Mucosa of descending colon (tissue), 3 donors: Measurements from ENCODE around the gene SIAH2. TPM values are rescaled to one million over a fixed set of nuclear protein-coding genes. Genes with fewer than 3 reads are reported as not detected.
A peak's percentile ranks its signal among the peaks of the same experiment; 100 is the strongest.

Source experiments
- ATAC-seq: fragments of 200-7000 bp; cut with Tn5 transposase; one replicate; pipeline ENCODE4 v1.9.1; 2020; ENCODE audit warnings: mild to moderate bottlenecking, moderate library complexity
- DNase-seq, 3 donors: peaks; one replicate each; pipeline ENCODE4 v3.0.0-alpha.2; 2020
- H3K36me3 ChIP-seq: fragments of 200-600 bp; one replicate; pipeline ENCODE4 v1.8.0; 2021; ENCODE audit warnings: low read depth, mild to moderate bottlenecking
- H3K4me1 ChIP-seq: fragments of 200-600 bp; one replicate; pipeline ENCODE4 v1.8.0; 2021; ENCODE audit warnings: low read depth, mild to moderate bottlenecking
- H3K4me3 ChIP-seq: fragments of 200-600 bp; one replicate; pipeline ENCODE4 v1.8.0; 2021; ENCODE audit warnings: mild to moderate bottlenecking
- H3K9me3 ChIP-seq: fragments of 200-600 bp; one replicate; pipeline ENCODE4 v1.8.0; 2021; ENCODE audit warnings: mild to moderate bottlenecking
- intact Hi-C, 2 donors: fragments of 100-400 bp; cut with DNase I in 1 of 2; cut with micrococcal nuclease in 1 of 2; formaldehyde crosslinking; loops; one replicate each; pipeline versions ENCODE4 v1.11.0 to v1.11.1; 2022; cut with DNase I, micrococcal nuclease
- total RNA-seq, 3 donors: library from RNA; stranded (reverse); fragmentation: NEBNext Ultra II Directional in 2 of 3; extraction: Animal tissue kit (Norgen Biotek cat#: 25700) in 2 of 3; gene quantifications; one replicate each; pipeline versions ENCODE4 v1.2.1 to v1.2.4, GENCODE V29; 2021 to 2023
- TF ChIP-seq, protein P1 (sequence below): fragments of 200-600 bp; IDR thresholded peaks from one replicate; pipeline ENCODE4 v1.8.0; 2022; ENCODE audit warnings: antibody characterized with exemption, mild to moderate bottlenecking
- donor health status: DM: no; HTN: no; CAD: no; lungs with moderate emphysema.
- donor health status: DM: no; HTN: no; CAD: no.
- donor health status: DM: no; HTN: yes; CAD: no.

SIAH2 gene
- total RNA-seq, 3 donors from 2014 or later, result 17.2 to 31.8 (median 23.5) TPM

DNA sequence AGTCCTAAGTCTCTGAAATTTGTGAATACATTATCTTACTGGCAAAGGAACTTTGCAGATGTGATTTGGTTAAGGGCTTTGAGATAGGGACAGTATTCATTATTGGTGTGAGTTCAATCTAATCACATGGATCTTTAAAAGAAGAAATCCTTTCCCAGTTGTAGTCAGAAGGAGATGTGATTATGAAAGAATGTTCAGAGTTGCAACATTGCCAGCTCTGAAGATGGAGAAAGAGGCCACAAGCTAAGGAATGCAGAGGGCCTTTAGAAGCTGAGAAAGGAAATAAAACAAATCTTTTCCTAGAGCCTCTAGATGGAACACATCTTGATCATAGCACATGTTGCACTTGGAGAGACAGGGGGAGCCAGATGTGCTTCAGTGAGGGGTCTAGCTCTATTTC lies 27.7 kb upstream of the SIAH2 start:
- TF ChIP-seq, protein P1, sequence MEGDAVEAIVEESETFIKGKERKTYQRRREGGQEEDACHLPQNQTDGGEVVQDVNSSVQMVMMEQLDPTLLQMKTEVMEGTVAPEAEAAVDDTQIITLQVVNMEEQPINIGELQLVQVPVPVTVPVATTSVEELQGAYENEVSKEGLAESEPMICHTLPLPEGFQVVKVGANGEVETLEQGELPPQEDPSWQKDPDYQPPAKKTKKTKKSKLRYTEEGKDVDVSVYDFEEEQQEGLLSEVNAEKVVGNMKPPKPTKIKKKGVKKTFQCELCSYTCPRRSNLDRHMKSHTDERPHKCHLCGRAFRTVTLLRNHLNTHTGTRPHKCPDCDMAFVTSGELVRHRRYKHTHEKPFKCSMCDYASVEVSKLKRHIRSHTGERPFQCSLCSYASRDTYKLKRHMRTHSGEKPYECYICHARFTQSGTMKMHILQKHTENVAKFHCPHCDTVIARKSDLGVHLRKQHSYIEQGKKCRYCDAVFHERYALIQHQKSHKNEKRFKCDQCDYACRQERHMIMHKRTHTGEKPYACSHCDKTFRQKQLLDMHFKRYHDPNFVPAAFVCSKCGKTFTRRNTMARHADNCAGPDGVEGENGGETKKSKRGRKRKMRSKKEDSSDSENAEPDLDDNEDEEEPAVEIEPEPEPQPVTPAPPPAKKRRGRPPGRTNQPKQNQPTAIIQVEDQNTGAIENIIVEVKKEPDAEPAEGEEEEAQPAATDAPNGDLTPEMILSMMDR, result no peak
- Histone ChIP-seq H3K36me3 (no peaks in the 10 kb centered on the region), H3K4me3 (no peak overlapping the region), H3K4me1 (no peaks in the 10 kb centered on the region), H3K9me3 (no peaks in the 10 kb centered on the region)
- intact Hi-C loops, result loop anchor here in 1 of 2 donors (10.0 kb wide), 1 partner anchor 74 kb away; no protein-coding TSS in a partner anchor
- DNase-seq (no peak), ATAC-seq (no peak)

DNA sequence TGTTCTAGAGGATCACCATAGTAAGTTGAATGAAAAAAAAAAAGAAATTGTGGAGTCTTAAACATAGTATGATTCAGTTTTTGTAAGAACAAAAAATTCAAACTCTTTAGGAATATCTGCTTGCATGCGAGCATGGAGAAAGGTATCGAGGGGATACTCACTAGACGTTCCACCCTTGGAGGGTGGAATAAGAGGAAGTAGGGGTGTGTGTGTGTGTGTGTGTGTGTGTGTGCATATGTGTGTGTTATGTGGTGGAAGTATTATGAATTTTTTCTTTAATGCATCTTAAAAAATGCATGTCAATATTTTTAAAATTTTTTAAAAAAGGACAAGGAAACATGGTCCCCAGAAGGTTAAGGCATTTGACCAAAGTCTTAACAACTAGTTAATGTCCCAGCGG lies 26.5 kb upstream of the SIAH2 start:
- intact Hi-C loops, result loop anchor here (5.0 to 10.0 kb wide), 2 partner anchors 355 to 358 kb away; no protein-coding TSS in a partner anchor
- TF ChIP-seq, protein P1, result no peak
- Histone ChIP-seq H3K4me1 (no peaks in the 10 kb centered on the region), H3K4me3 (no peak overlapping the region), H3K9me3 (no peaks in the 10 kb centered on the region), H3K36me3 (no peaks in the 10 kb centered on the region)
- ATAC-seq (no peak), DNase-seq (no peak)

DNA sequence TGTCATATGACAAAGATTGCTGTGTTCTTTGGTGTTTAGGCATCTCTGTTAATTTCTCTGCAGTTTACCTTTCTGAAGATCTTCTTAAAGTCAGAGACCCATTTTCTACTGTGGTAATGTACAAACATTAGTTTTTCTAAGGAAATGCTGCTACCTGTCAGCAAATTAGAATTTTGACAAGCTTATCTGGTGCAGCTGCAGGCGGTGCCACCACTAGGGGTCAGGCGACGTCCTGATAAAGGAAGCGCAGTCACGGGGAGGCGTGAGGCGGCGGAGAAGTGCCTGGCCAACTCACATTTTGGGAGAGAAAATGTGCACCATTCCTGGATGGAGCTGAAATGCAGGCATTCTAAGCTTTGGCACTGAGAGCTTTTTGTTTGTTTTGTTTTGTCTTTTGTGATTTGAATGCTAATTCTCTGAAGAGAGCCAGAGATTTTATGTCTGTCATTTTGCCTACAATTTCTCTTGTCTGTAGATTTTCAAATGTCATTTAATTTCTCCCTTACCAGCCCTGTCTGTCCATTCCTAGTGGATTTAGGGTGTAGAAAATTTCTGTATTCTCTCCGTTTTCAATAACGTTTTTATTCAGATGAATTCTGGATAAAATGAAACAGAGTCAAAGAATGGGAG lies 24.9 kb upstream of the SIAH2 start:
- TF ChIP-seq, protein P1, result peak; percentile 86
- ATAC-seq (peak; percentile 87), DNase-seq (peak; percentile 81 to 94 (median 88))
- Histone ChIP-seq H3K4me1 (no peaks in the 10 kb centered on the region), H3K4me3 (no peak overlapping the region), H3K9me3 (no peaks in the 10 kb centered on the region), H3K36me3 (no peaks in the 10 kb centered on the region)
- intact Hi-C loops, result loop anchor here (5.0 to 10.0 kb wide), 2 partner anchors 357 to 359 kb away; no protein-coding TSS in a partner anchor

DNA sequence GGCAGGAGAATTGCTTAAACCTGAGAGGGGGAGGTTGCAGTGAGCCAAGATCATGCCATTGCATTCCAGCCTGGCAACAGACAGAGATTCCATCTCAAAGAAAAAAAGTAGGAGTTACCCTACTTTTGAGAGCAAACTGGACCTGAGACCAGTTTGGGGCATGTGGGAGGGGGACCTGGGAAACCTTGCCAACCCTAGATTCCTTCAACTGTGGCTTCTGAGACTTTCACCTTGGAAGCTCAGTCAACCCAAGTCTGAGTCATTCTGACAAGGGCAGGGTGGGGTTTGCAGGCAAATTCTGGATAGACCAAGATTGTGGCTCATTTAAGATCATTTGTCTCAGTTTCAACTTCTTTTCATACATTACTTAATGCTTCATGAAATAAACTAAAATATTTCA lies 23.8 kb upstream of the SIAH2 start:
- Histone ChIP-seq H3K4me3 (no peak overlapping the region), H3K36me3 (no peaks in the 10 kb centered on the region), H3K9me3 (no peaks in the 10 kb centered on the region), H3K4me1 (no peaks in the 10 kb centered on the region)
- ATAC-seq (no peak), DNase-seq (no peak)
- TF ChIP-seq, protein P1, result no peak
- intact Hi-C loops, result loop anchor here (5.0 to 10.0 kb wide), 2 partner anchors 358 to 361 kb away; no protein-coding TSS in a partner anchor

DNA sequence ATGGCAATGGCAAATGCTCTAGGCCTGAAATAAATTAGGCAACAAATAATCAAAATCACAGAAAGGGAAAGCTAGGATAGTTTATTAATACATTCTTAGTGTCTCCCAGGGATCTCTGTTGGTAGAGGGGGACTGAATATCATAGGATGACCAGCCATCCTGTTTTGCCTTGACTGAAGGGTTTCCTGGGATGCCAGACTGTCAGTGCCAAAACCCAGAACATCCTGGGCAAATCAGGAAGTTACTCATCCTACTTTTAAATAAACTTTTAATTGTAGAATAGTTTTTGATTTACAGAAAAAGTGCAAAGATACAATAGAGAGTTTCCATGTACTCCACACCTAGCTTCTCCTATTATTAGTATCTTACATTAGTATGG lies 21.8 kb upstream of the SIAH2 start:
- no peak overlapping the region for H3K4me3 ChIP-seq
- H3K4me1 ChIP-seq, result no peaks in the 10 kb centered on the region
- DNase-seq, result no peak
- H3K9me3 ChIP-seq, result no peaks in the 10 kb centered on the region
- TF ChIP-seq, protein P1, result no peak
- intact Hi-C loops, result loop anchor here (5.0 to 10.0 kb wide), 2 partner anchors 360 to 363 kb away; no protein-coding TSS in a partner anchor
- no peak for ATAC-seq
- no peaks in the 10 kb centered on the region for H3K36me3 ChIP-seq
